ENCODE results near the gene MMP8. TPM values are rescaled to one million over a fixed set of nuclear protein-coding genes. Genes with fewer than 3 reads are reported as not detected.

Gene MMP8
- total and polyA plus RNA-seq, 2 experiments from 2014 or later: not detected

DNA sequence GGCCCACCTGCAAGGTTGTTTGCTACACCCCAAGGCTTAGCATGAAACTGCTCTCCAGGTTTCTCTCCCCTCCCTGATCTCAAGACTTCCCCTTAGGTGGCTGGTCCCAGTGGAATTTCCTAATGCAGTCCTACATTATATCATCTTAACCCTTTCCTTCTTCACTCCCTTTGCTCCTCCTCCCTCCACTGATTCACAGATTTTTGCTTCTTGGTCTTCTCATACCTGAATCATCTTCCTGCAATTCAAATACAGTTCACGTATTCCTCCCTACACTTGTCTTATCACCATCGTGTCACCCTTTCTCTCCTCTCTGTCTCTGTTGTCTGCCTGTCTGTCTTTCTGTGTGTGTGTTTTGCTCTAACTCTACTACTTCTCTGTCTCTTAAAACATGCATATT lies 38.7 kb upstream of the MMP8 start:
- Histone ChIP-seq H3K36me3 (ENCODE audit: insufficient read depth) (no peaks in the 10 kb centered on the region), H3K4me3 (no peak overlapping the region), H3K79me2 (replicated peaks; ENCODE audit: insufficient read depth) (no peaks in the 10 kb centered on the region), H3K27ac (ENCODE audit: low read depth) (no peak overlapping the region), H3K9me2 (ENCODE audit: insufficient read depth) (peaks cover 8% of the 10 kb centered on the region), H3F3A (replicated peaks; ENCODE audit: low read depth) (no peaks in the 10 kb centered on the region), H3K4me1 (ENCODE audit: insufficient read depth) (peaks cover 8% of the 10 kb centered on the region; the same call in 1 of the 2 replicates), H3K27me3 (ENCODE audit: insufficient read depth) (no peaks in the 10 kb centered on the region), H3K4me2 (no peak overlapping the region), H4K20me1 (replicated peaks; ENCODE audit: insufficient read depth) (no peaks in the 10 kb centered on the region), H2AFZ (no peak overlapping the region)
- no peak overlapping the region for H3K4me3 Mint-ChIP-seq
- H3K9me3 Mint-ChIP-seq: no peaks in the 10 kb centered on the region
- ATAC-seq: no peak
- H3K4me1 Mint-ChIP-seq: peaks cover 13% of the 10 kb centered on the region
- no peak for DNase-seq (ENCODE audit: low spot score)
- H3K27ac Mint-ChIP-seq: no peak overlapping the region
- H3K27me3 Mint-ChIP-seq (ENCODE audit: insufficient read depth, low read depth, poor library complexity): peaks cover 2% of the 10 kb centered on the region
- TF ChIP-seq ZNF114 (CRISPR knock-in tag; IDR thresholded peaks at IDR 0.05) (no peak), POLR2AphosphoS5 (IDR thresholded peaks at IDR 0.05; ENCODE audit: low read depth) (no peak), ZNF331 (CRISPR knock-in tag; IDR thresholded peaks at IDR 0.05; ENCODE audit: low read depth) (no peak), NANOG (IDR thresholded peaks at IDR 0.05; ENCODE audit: borderline replicate concordance) (no peak), STAT1 (IDR thresholded peaks at IDR 0.05; ENCODE audit: unreplicated experiment) (no peak), EZH2phosphoT487 (IDR thresholded peaks at IDR 0.05; ENCODE audit: unreplicated experiment) (no peak), EZH2 (IDR thresholded peaks at IDR 0.05; ENCODE audit: low read depth, unreplicated experiment) (no peak), CREB1 (CRISPR knock-in tag; IDR thresholded peaks at IDR 0.05; ENCODE audit: low read depth) (no peak)
- TF ChIP-seq, protein P1, sequence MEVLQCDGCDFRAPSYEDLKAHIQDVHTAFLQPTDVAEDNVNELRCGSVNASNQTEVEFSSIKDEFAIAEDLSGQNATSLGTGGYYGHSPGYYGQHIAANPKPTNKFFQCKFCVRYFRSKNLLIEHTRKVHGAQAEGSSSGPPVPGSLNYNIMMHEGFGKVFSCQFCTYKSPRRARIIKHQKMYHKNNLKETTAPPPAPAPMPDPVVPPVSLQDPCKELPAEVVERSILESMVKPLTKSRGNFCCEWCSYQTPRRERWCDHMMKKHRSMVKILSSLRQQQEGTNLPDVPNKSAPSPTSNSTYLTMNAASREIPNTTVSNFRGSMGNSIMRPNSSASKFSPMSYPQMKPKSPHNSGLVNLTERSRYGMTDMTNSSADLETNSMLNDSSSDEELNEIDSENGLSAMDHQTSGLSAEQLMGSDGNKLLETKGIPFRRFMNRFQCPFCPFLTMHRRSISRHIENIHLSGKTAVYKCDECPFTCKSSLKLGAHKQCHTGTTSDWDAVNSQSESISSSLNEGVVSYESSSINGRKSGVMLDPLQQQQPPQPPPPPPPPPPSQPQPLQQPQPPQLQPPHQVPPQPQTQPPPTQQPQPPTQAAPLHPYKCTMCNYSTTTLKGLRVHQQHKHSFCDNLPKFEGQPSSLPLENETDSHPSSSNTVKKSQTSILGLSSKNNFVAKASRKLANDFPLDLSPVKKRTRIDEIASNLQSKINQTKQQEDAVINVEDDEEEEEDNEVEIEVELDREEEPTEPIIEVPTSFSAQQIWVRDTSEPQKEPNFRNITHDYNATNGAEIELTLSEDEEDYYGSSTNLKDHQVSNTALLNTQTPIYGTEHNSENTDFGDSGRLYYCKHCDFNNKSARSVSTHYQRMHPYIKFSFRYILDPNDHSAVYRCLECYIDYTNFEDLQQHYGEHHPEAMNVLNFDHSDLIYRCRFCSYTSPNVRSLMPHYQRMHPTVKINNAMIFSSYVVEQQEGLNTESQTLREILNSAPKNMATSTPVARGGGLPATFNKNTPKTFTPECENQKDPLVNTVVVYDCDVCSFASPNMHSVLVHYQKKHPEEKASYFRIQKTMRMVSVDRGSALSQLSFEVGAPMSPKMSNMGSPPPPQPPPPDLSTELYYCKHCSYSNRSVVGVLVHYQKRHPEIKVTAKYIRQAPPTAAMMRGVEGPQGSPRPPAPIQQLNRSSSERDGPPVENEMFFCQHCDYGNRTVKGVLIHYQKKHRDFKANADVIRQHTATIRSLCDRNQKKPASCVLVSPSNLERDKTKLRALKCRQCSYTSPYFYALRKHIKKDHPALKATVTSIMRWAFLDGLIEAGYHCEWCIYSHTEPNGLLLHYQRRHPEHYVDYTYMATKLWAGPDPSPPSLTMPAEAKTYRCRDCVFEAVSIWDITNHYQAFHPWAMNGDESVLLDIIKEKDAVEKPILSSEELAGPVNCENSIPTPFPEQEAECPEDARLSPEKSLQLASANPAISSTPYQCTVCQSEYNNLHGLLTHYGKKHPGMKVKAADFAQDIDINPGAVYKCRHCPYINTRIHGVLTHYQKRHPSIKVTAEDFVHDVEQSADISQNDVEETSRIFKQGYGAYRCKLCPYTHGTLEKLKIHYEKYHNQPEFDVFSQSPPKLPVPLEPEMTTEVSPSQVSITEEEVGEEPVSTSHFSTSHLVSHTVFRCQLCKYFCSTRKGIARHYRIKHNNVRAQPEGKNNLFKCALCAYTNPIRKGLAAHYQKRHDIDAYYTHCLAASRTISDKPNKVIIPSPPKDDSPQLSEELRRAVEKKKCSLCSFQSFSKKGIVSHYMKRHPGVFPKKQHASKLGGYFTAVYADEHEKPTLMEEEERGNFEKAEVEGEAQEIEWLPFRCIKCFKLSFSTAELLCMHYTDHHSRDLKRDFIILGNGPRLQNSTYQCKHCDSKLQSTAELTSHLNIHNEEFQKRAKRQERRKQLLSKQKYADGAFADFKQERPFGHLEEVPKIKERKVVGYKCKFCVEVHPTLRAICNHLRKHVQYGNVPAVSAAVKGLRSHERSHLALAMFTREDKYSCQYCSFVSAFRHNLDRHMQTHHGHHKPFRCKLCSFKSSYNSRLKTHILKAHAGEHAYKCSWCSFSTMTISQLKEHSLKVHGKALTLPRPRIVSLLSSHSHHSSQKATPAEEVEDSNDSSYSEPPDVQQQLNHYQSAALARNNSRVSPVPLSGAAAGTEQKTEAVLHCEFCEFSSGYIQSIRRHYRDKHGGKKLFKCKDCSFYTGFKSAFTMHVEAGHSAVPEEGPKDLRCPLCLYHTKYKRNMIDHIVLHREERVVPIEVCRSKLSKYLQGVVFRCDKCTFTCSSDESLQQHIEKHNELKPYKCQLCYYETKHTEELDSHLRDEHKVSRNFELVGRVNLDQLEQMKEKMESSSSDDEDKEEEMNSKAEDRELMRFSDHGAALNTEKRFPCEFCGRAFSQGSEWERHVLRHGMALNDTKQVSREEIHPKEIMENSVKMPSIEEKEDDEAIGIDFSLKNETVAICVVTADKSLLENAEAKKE (CRISPR knock-in tag; IDR thresholded peaks at IDR 0.05): no peak
- TF ChIP-seq, protein P2, sequence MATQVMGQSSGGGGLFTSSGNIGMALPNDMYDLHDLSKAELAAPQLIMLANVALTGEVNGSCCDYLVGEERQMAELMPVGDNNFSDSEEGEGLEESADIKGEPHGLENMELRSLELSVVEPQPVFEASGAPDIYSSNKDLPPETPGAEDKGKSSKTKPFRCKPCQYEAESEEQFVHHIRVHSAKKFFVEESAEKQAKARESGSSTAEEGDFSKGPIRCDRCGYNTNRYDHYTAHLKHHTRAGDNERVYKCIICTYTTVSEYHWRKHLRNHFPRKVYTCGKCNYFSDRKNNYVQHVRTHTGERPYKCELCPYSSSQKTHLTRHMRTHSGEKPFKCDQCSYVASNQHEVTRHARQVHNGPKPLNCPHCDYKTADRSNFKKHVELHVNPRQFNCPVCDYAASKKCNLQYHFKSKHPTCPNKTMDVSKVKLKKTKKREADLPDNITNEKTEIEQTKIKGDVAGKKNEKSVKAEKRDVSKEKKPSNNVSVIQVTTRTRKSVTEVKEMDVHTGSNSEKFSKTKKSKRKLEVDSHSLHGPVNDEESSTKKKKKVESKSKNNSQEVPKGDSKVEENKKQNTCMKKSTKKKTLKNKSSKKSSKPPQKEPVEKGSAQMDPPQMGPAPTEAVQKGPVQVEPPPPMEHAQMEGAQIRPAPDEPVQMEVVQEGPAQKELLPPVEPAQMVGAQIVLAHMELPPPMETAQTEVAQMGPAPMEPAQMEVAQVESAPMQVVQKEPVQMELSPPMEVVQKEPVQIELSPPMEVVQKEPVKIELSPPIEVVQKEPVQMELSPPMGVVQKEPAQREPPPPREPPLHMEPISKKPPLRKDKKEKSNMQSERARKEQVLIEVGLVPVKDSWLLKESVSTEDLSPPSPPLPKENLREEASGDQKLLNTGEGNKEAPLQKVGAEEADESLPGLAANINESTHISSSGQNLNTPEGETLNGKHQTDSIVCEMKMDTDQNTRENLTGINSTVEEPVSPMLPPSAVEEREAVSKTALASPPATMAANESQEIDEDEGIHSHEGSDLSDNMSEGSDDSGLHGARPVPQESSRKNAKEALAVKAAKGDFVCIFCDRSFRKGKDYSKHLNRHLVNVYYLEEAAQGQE (IDR thresholded peaks at IDR 0.05; ENCODE audit: unreplicated experiment): no peak
- TF ChIP-seq, protein P3, sequence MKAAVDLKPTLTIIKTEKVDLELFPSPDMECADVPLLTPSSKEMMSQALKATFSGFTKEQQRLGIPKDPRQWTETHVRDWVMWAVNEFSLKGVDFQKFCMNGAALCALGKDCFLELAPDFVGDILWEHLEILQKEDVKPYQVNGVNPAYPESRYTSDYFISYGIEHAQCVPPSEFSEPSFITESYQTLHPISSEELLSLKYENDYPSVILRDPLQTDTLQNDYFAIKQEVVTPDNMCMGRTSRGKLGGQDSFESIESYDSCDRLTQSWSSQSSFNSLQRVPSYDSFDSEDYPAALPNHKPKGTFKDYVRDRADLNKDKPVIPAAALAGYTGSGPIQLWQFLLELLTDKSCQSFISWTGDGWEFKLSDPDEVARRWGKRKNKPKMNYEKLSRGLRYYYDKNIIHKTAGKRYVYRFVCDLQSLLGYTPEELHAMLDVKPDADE (IDR thresholded peaks at IDR 0.05): no peak
- no peaks in the 10 kb centered on the region for H3K36me3 Mint-ChIP-seq (ENCODE audit: low read depth)
